Activated CD8-positive, alpha-beta T cell treated with anti-CD3 and anti-CD28 coated beads, Interleukin-2, amount 10 ng/mL, durations not matched to agents 7 days and 5 days (primary cell): Measurements from ENCODE around the gene FAM76A. TPM values are rescaled to one million over a fixed set of nuclear protein-coding genes. Genes with fewer than 3 reads are reported as not detected.

Source experiments
- ATAC-seq: fragments of 150-1000 bp; cut with Tn5 transposase; one replicate; pipeline ENCODE4 v1.10.0; 2021; ENCODE audit warnings: moderate library complexity
- CTCF ChIA-PET: fragments of 350-600 bp; sonication (Branson Sonifier 250); formaldehyde crosslinking; loops from one replicate; lab custom pipeline; 2021; ENCODE audit warnings: antibody characterized with exemption; lab: Charles Lee
- POLR2A ChIA-PET: fragments of 350-600 bp; sonication (Branson Sonifier 250); formaldehyde crosslinking; loops from one replicate; lab custom pipeline; 2021; ENCODE audit warnings: antibody characterized with exemption; lab: Charles Lee
- DNase-seq: peaks from one replicate; pipeline ENCODE4 v3.0.0-alpha.2; 2020
- H3K27ac Mint-ChIP-seq: one replicate; pipeline ENCODE4 v1.8.0; 2021; ENCODE audit warnings: mild to moderate bottlenecking, mixed read lengths
- H3K27me3 Mint-ChIP-seq: one replicate; pipeline ENCODE4 v1.8.0; 2021; ENCODE audit warnings: low read depth, mixed read lengths
- H3K36me3 Mint-ChIP-seq: one replicate; pipeline ENCODE4 v1.8.0; 2021; ENCODE audit warnings: low read depth, mixed read lengths
- H3K4me1 Mint-ChIP-seq: one replicate; pipeline ENCODE4 v1.8.0; 2021; ENCODE audit warnings: low read depth, mixed read lengths
- H3K4me3 Mint-ChIP-seq: one replicate; pipeline ENCODE4 v1.8.0; 2021; ENCODE audit warnings: mild to moderate bottlenecking, mixed read lengths
- H3K9me3 Mint-ChIP-seq: one replicate; pipeline ENCODE4 v1.8.0; 2022; ENCODE audit warnings: mixed read lengths; ENCODE audit not compliant: insufficient read depth
- total RNA-seq, 2 experiments: library from RNA; stranded (reverse); gene quantifications; one replicate each; pipeline ENCODE4 v1.2.3, GENCODE V29; 2021

FAM76A gene
- total RNA-seq, 2 experiments from 2014 or later: 14.6 to 17.5 TPM

GRCh38 chr1:27809883-27810282, 84.1 kb downstream of the FAM76A start:
- no peak overlapping the region for H3K27ac Mint-ChIP-seq
- H3K36me3 Mint-ChIP-seq: peaks cover 17% of the 10 kb centered on the region
- H3K27me3 Mint-ChIP-seq: no peaks in the 10 kb centered on the region
- DNase-seq (no peak), ATAC-seq (no peak)
- no peak overlapping the region for H3K4me3 Mint-ChIP-seq
- H3K4me1 Mint-ChIP-seq: no peaks in the 10 kb centered on the region
- POLR2A ChIA-PET: no interaction called here
- H3K9me3 Mint-ChIP-seq: no peaks in the 10 kb centered on the region
- CTCF ChIA-PET: no interaction called here

- peaks cover 18% of the 10 kb centered on the region for H3K36me3 Mint-ChIP-seq
- H3K4me3 Mint-ChIP-seq: no peak overlapping the region
- POLR2A ChIA-PET: interaction anchor here (0.6 kb wide), 1 partner anchor 13 kb away, joined by 3 read pairs; no protein-coding TSS in a partner anchor
- H3K4me1 Mint-ChIP-seq: no peaks in the 10 kb centered on the region
- ATAC-seq (no peak), DNase-seq (no peak)
- H3K27me3 Mint-ChIP-seq: no peaks in the 10 kb centered on the region
- no peaks in the 10 kb centered on the region for H3K9me3 Mint-ChIP-seq
- CTCF ChIA-PET: no interaction called here
- H3K27ac Mint-ChIP-seq: no peak overlapping the region
These were observed 86.2 kb downstream of the FAM76A start for GRCh38 chr1:27811741-27812500.

Other genes starting within 250 kb of the FAM76A start
- gene WASF2, start 235.8 kb upstream of the FAM76A start, total RNA-seq: 100 to 1,000 TPM; 120 to 127 TPM
- 10 to 100 TPM; 20.9 to 22.7 TPM for gene AHDC1, start 121.8 kb upstream of the FAM76A start, total RNA-seq
- under 1 TPM; 0.08 to 0.21 TPM for gene FGR, start 90.8 kb upstream of the FAM76A start, total RNA-seq
- gene IFI6, start 53.8 kb upstream of the FAM76A start, total RNA-seq: 100 to 1,000 TPM; 271 to 272 TPM
- gene STX12, start 47.3 kb downstream of the FAM76A start, total RNA-seq: 10 to 100 TPM; 21.8 to 23.9 TPM
- 10 to 100 TPM; 61.4 to 66.6 TPM for gene PPP1R8, start 104.8 kb downstream of the FAM76A start, total RNA-seq
- gene THEMIS2, start 146.6 kb downstream of the FAM76A start, total RNA-seq: 10 to 100 TPM; 35.9 to 39.9 TPM
- gene RPA2, start 188.6 kb downstream of the FAM76A start, total RNA-seq: 10 to 100 TPM; 79.0 to 81.0 TPM
- gene SMPDL3B, start 209.0 kb downstream of the FAM76A start, total RNA-seq: under 1 TPM; 0.76 to 0.82 TPM
- 1 to 10 TPM; 8.0 TPM for gene XKR8, start 234.0 kb downstream of the FAM76A start, total RNA-seq